Osteocyte (in vitro differentiated cells): Measurements from ENCODE around the gene FOSL1. TPM values are rescaled to one million over a fixed set of nuclear protein-coding genes. Genes with fewer than 3 reads are reported as not detected.
A peak's percentile ranks its signal among the peaks of the same experiment; 100 is the strongest.

ENCODE experiments used
- DNase-seq: peaks from one replicate; pipeline ENCODE4 v3.0.0; 2021; ENCODE audit warnings: mixed read lengths; ENCODE audit not compliant: unreplicated experiment; ENCODE audit errors: extremely low spot score
- H3K27ac Mint-ChIP-seq: one replicate; pipeline ENCODE4 v1.8.0; 2021; ENCODE audit warnings: mild to moderate bottlenecking, mixed read lengths; ENCODE audit not compliant: unreplicated experiment
- H3K27me3 Mint-ChIP-seq: one replicate; pipeline ENCODE4 v1.8.0; 2021; ENCODE audit warnings: mixed read lengths; ENCODE audit not compliant: unreplicated experiment
- H3K36me3 Mint-ChIP-seq: one replicate; pipeline ENCODE4 v1.8.0; 2021; ENCODE audit warnings: mixed read lengths; ENCODE audit not compliant: unreplicated experiment
- H3K4me1 Mint-ChIP-seq: one replicate; pipeline ENCODE4 v1.8.0; 2021; ENCODE audit warnings: mixed read lengths; ENCODE audit not compliant: unreplicated experiment
- H3K4me3 Mint-ChIP-seq: one replicate; pipeline ENCODE4 v1.8.0; 2021; ENCODE audit warnings: mild to moderate bottlenecking, moderate library complexity, mixed read lengths; ENCODE audit not compliant: unreplicated experiment
- H3K9me3 Mint-ChIP-seq: one replicate; pipeline ENCODE4 v1.8.0; 2021; ENCODE audit warnings: mixed read lengths; ENCODE audit not compliant: unreplicated experiment
- CTCF ChIP-seq: fragments of 200-600 bp; sonication (generic); IDR thresholded peaks from 2 replicates; pipeline ENCODE4 v1.5.0; 2021; ENCODE audit warnings: antibody characterized with exemption, mild to moderate bottlenecking, moderate library complexity
- total RNA-seq: library from RNA; stranded (reverse); gene quantifications from 2 replicates; pipeline ENCODE4 v1.2.1, GENCODE V29; 2021

Gene FOSL1
- total RNA-seq, 1 donor from 2014 or later, result 38.0 TPM

- Mint-ChIP-seq H3K27me3 (no peaks in the 10 kb centered on the region), H3K9me3 (no peaks in the 10 kb centered on the region), H3K36me3 (peaks cover 40% of the 10 kb centered on the region), H3K4me1 (peaks cover 55% of the 10 kb centered on the region), H3K4me3 (peak within 1 kb of the TSS; percentile 89), H3K27ac (peak within 1 kb of the TSS; percentile 97)
- TF ChIP-seq CTCF, result no peak
- peak; percentile 99 for DNase-seq
These were observed 42.1 kb downstream of the FOSL1 start, which contains the start of gene CFL1 for GRCh38 chr11:65857853-65858680. Gene CFL1, minus strand, starts transcription at chr11:65858180. Its CDS starts 81 bp downstream, at chr11:65858099.

- no peaks in the 10 kb centered on the region for H3K27me3 Mint-ChIP-seq
- no peaks in the 10 kb centered on the region for H3K9me3 Mint-ChIP-seq
- no peak for DNase-seq
- TF ChIP-seq CTCF, result no peak
- H3K4me3 Mint-ChIP-seq, result peak overlapping the region; percentile 83
- H3K4me1 Mint-ChIP-seq, result peaks cover 50% of the 10 kb centered on the region
- peaks cover 35% of the 10 kb centered on the region for H3K36me3 Mint-ChIP-seq
- peak overlapping the region; percentile 47 for H3K27ac Mint-ChIP-seq
These were observed 42.7 kb downstream of the FOSL1 start for GRCh38 chr11:65857500-65857852.

- DNase-seq, result no peak
- peaks cover 3% of the 10 kb centered on the region for H3K9me3 Mint-ChIP-seq
- H3K4me3 Mint-ChIP-seq, result peak overlapping the region; percentile 83
- H3K27me3 Mint-ChIP-seq, result no peaks in the 10 kb centered on the region
- H3K36me3 Mint-ChIP-seq, result peaks cover 39% of the 10 kb centered on the region
- peak overlapping the region; percentile 82 for H3K27ac Mint-ChIP-seq
- peaks cover 45% of the 10 kb centered on the region for H3K4me1 Mint-ChIP-seq
- no peak for TF ChIP-seq CTCF
These were observed 43.3 kb downstream of the FOSL1 start for GRCh38 chr11:65856689-65857499.

- Mint-ChIP-seq H3K4me1 (peaks cover 37% of the 10 kb centered on the region), H3K27ac (peak overlapping the region; percentile 82), H3K4me3 (peak overlapping the region; percentile 83), H3K36me3 (peaks cover 47% of the 10 kb centered on the region), H3K27me3 (no peaks in the 10 kb centered on the region), H3K9me3 (peaks cover 4% of the 10 kb centered on the region)
- DNase-seq, result no peak
- no peak for TF ChIP-seq CTCF
These were observed 44.2 kb downstream of the FOSL1 start for GRCh38 chr11:65855927-65856363.
